ENCODE data around the gene AGBL5. TPM values are rescaled to one million over a fixed set of nuclear protein-coding genes. Genes with fewer than 3 reads are reported as not detected.
A peak's percentile ranks its signal among the peaks of the same experiment; 100 is the strongest.

The AGBL5 gene
- total and polyA plus RNA-seq, 9 of the 15 experiments (the other 6 are each of a cell fraction or from before 2014, with no cell fraction given), result 3.3 to 52.7 (median 26.2) TPM

DNA sequence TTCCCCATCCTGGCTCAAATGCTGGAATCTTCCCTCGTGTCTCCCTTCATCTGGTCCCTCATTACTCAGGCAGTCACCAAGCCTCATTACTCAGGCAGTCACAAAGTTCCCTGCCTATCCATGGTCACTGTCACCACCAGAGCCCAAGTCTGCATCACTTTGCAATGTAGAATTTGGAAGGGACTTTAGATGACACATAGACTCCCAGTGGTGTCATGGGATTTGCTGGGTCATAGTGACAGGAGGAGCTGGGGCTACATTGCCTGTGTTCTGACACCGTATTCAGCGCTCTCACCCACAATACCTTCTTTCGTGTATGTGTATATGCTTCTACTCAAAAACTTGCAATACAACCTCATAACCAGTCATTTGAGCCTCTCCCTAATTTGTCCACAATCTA, 24.9 kb downstream of the AGBL5 start (continued):
- TF ChIP-seq YY1 (IDR thresholded peaks at IDR 0.05; ENCODE audit: borderline replicate concordance in 1 of 3, control insufficient read depth in 1 of 3, extremely low read depth in 1 of 3, insufficient read depth in 3 of 3, insufficient read length in 1 of 3, insufficient replicate concordance in 2 of 3, low read depth in 1 of 3, low read length in 2 of 3) (no peak), CTBP1 (IDR thresholded peaks at IDR 0.05; ENCODE audit: borderline replicate concordance) (0 out of 2 replicates have a peak, but pooled peaks have one; percentile 9), PURB (CRISPR knock-in tag; IDR thresholded peaks at IDR 0.05; ENCODE audit: low read depth) (no peak), ZNF436 (CRISPR knock-in tag; IDR thresholded peaks at IDR 0.05) (no peak), JUN (IDR thresholded peaks at IDR 0.05; ENCODE audit: borderline replicate concordance, low read depth, low read length) (0 out of 2 replicates have a peak, but pooled peaks have one; percentile 27), JUN (CRISPR knock-in tag; IDR thresholded peaks at IDR 0.05; ENCODE audit: borderline replicate concordance) (no peak), DPF2 (IDR thresholded peaks at IDR 0.05) (0 out of 2 replicates have a peak, but pooled peaks have one; percentile 42), PHTF2 (CRISPR knock-in tag; IDR thresholded peaks at IDR 0.05) (no peak), HDAC2 (IDR thresholded peaks at IDR 0.05) (peak; percentile 15; the same call in 1 of the 2 replicates), NFXL1 (CRISPR knock-in tag; IDR thresholded peaks at IDR 0.05) (no peak), CBFA2T3 (IDR thresholded peaks at IDR 0.05) (no peak), C11orf30 (IDR thresholded peaks at IDR 0.05; ENCODE audit: low read depth) (peak; percentile 81), SAP30 (IDR thresholded peaks at IDR 0.05; ENCODE audit: borderline replicate concordance, insufficient read depth, low read depth, low read length, poor library complexity, severe bottlenecking) (no peak), TBL1XR1 (IDR thresholded peaks at IDR 0.05; ENCODE audit: low read length in 2 of 2) (no peak), ILK (tag; IDR thresholded peaks at IDR 0.05; ENCODE audit: borderline replicate concordance, low read depth) (no peak), SNIP1 (IDR thresholded peaks at IDR 0.05; ENCODE audit: low read depth) (no peak)
- TF ChIP-seq, protein P1, sequence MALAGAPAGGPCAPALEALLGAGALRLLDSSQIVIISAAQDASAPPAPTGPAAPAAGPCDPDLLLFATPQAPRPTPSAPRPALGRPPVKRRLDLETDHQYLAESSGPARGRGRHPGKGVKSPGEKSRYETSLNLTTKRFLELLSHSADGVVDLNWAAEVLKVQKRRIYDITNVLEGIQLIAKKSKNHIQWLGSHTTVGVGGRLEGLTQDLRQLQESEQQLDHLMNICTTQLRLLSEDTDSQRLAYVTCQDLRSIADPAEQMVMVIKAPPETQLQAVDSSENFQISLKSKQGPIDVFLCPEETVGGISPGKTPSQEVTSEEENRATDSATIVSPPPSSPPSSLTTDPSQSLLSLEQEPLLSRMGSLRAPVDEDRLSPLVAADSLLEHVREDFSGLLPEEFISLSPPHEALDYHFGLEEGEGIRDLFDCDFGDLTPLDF (CRISPR knock-in tag; IDR thresholded peaks at IDR 0.05), result 0 out of 2 replicates have a peak, but pooled peaks have one; percentile 46
- TF ChIP-seq, protein P2, sequence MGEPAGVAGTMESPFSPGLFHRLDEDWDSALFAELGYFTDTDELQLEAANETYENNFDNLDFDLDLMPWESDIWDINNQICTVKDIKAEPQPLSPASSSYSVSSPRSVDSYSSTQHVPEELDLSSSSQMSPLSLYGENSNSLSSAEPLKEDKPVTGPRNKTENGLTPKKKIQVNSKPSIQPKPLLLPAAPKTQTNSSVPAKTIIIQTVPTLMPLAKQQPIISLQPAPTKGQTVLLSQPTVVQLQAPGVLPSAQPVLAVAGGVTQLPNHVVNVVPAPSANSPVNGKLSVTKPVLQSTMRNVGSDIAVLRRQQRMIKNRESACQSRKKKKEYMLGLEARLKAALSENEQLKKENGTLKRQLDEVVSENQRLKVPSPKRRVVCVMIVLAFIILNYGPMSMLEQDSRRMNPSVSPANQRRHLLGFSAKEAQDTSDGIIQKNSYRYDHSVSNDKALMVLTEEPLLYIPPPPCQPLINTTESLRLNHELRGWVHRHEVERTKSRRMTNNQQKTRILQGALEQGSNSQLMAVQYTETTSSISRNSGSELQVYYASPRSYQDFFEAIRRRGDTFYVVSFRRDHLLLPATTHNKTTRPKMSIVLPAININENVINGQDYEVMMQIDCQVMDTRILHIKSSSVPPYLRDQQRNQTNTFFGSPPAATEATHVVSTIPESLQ (CRISPR knock-in tag; IDR thresholded peaks at IDR 0.05), result no peak
- TF ChIP-seq, protein P3, sequence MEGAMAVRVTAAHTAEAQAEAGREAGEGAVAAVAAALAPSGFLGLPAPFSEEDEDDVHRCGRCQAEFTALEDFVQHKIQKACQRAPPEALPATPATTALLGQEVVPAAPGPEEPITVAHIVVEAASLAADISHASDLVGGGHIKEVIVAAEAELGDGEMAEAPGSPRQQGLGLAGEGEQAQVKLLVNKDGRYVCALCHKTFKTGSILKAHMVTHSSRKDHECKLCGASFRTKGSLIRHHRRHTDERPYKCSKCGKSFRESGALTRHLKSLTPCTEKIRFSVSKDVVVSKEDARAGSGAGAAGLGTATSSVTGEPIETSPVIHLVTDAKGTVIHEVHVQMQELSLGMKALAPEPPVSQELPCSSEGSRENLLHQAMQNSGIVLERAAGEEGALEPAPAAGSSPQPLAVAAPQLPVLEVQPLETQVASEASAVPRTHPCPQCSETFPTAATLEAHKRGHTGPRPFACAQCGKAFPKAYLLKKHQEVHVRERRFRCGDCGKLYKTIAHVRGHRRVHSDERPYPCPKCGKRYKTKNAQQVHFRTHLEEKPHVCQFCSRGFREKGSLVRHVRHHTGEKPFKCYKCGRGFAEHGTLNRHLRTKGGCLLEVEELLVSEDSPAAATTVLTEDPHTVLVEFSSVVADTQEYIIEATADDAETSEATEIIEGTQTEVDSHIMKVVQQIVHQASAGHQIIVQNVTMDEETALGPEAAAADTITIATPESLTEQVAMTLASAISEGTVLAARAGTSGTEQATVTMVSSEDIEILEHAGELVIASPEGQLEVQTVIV (CRISPR knock-in tag; IDR thresholded peaks at IDR 0.05; ENCODE audit: borderline replicate concordance), result no peak
